ENCODE data around the gene CYLD. TPM values are rescaled to one million over a fixed set of nuclear protein-coding genes. Genes with fewer than 3 reads are reported as not detected.

The CYLD gene
- polyA plus RNA-seq, 3 donors = 18.2 to 25.1 (median 23.0) TPM

- no peak for DNase-seq (ENCODE audit: extremely low read depth in 1 of 11, low read depth in 9 of 11, low spot score in 4 of 11)
Observed at GRCh38 chr16:50708373-50709060, 33.4 kb upstream of the CYLD start.

DNA sequence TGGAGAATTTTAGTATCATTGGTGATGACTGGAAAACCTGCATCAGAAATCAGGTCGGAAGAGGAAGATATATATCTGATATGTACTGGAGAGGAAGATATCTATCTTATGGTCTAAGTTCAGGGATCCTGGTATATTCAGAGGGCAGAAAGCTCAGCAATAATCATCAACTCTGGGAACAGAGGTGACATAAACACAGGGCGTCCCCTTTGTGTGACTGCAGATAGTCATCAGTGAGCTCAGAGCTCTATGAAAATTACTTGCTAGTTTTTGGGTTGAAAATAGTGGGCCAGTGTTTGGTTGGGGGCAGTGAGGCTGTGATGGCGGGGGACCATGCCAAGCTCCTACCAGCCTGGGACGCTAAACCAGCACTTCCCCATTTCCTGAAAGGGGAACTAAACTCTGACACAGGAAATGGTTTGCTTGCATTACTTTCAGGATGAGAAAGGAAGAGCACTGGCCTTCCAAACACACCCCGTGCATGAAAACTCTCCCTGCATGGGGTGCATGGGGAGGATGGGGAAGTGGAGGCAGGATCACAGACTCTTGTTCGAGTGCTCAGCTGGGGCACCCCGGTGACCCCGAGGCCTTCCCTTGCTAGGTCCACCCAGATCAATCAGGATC, 32.7 kb upstream of the CYLD start:
- no peak for DNase-seq (ENCODE audit: extremely low read depth in 1 of 11, low read depth in 9 of 11, low spot score in 4 of 11)

DNA sequence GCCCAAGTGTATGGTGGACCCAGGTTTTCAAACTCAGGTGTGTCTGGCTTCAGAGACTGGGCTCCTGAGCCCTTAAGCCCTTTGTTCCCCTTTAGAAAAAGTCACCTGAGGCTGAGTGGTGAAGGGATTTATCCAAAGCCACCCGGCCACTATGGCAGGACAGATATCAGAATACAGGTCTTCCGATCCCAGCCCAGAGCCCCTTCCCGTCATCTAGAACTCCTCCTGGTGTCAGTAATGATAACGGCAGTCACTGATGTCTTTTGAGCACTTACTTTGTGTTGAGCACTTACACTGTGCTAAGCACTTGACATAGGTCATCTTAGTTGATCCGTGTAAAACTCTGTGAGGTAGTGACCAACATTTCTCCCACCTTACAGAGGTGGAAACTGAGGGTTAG, 31.9 kb upstream of the CYLD start:
- DNase-seq (ENCODE audit: extremely low read depth in 1 of 11, low read depth in 9 of 11, low spot score in 4 of 11) = no peak

DNA sequence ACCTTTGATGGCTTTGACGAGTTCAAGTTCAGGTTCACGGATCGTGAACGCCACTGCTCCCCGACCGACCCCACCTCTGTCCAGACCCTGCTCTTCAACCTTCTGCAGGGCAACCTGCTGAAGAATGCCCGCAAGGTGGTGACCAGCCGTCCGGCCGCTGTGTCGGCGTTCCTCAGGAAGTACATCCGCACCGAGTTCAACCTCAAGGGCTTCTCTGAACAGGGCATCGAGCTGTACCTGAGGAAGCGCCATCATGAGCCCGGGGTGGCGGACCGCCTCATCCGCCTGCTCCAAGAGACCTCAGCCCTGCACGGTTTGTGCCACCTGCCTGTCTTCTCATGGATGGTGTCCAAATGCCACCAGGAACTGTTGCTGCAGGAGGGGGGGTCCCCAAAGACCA, 30.8 kb upstream of the CYLD start:
- DNase-seq (ENCODE audit: extremely low read depth in 1 of 11, low read depth in 9 of 11, low spot score in 4 of 11) = no peak

- DNase-seq (ENCODE audit: extremely low read depth in 1 of 11, low read depth in 9 of 11, low spot score in 4 of 11) = no peak
Observed at GRCh38 chr16:50711862-50712559, 29.9 kb upstream of the CYLD start.

- DNase-seq (ENCODE audit: extremely low read depth in 1 of 11, low read depth in 9 of 11, low spot score in 4 of 11) = no peak
Observed at GRCh38 chr16:50712560-50712898, 29.4 kb upstream of the CYLD start.

DNA sequence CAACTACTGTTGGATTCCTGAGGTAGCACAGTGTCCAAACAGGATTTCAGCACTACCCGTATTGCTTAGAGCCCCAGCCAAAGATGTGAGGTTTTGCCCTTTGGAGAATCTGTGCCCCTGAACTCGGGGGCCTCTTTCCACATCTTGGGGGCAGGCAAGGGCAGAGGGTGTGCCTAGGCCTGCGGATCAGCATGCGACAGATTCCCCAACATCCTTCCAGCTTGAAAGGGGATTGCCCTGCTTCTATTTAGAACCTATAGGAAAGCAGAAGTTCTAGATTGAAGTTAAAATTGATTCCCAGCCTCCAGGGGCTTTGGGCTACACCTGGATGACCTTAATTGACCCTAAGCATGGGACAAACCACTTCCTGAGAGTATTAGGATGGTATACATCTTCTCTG, 28.9 kb upstream of the CYLD start:
- no peak for DNase-seq (ENCODE audit: extremely low read depth in 1 of 11, low read depth in 9 of 11, low spot score in 4 of 11)

- no peak for DNase-seq (ENCODE audit: extremely low read depth in 1 of 11, low read depth in 9 of 11, low spot score in 4 of 11)
Observed at GRCh38 chr16:50717091-50717490, 24.8 kb upstream of the CYLD start.

- no peak for DNase-seq (ENCODE audit: extremely low read depth in 1 of 11, low read depth in 9 of 11, low spot score in 4 of 11)
Observed at GRCh38 chr16:50717494-50717893, 24.4 kb upstream of the CYLD start.

- no peak for DNase-seq (ENCODE audit: extremely low read depth in 1 of 11, low read depth in 9 of 11, low spot score in 4 of 11)
Observed at GRCh38 chr16:50718061-50718760, 23.7 kb upstream of the CYLD start.

- no peak for DNase-seq (ENCODE audit: extremely low read depth in 1 of 11, low read depth in 9 of 11, low spot score in 4 of 11)
Observed at GRCh38 chr16:50718761-50719400, 23.0 kb upstream of the CYLD start.

DNA sequence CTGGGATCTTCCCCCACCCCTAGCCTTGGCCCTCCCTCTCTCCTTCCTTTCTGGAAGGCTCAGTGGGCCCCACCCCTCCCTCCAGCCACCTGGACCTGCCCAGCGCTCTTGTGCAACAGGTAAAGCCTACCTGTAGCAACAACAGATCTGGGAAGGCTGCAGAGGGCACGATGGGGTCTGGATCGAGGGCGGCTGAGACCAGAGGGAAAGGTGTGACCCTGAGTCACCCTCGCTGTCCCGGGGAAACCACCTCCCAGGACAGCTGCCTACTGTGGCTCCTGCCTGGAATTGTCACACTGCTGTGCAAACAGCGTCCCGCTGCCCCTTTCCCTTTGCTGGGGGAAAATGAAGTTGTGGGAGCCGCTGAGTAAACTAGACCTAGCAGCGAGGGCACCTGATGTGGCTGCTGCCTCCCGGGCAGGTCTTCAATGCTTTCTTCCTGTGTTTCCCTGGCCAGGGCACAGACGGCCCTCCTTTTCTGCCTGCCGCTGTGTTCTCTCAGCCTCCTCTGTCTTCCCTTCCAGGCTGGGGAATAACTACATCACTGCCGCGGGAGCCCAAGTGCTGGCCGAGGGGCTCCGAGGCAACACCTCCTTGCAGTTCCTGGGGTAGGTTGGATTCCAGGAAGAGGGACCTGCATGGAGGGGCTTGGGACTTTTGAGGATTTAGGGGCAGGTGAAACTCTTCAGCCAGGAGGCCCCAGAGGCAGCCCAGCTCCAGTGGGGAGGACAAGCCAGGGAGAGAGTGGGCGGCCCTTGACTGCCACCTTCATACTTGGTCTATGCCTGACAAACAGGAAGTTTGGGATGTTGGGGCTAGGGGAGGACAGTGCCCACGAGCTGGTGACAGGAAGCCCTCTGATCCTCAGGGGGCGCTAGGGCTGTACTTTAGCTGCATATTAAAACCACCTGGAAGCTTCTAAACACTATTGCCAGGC, 22.2 kb upstream of the CYLD start:
- no peak for DNase-seq (ENCODE audit: extremely low read depth in 1 of 11, low read depth in 9 of 11, low spot score in 4 of 11)

- DNase-seq (ENCODE audit: extremely low read depth in 1 of 11, low read depth in 9 of 11, low spot score in 4 of 11) = no peak
Observed at GRCh38 chr16:50721549-50722404, 20.1 kb upstream of the CYLD start.

DNA sequence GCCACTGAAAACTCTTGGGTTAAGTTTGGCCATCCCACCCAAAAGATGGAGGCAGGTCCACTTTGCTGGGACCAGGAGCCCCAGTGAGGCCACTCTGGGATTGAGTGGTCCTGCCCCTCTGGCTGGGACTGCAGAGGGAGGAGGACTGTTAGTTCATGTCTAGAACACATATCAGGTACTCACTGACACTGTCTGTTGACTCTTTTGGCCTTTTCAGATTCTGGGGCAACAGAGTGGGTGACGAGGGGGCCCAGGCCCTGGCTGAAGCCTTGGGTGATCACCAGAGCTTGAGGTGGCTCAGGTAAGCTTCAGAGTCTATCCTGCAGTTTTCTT, 19.5 kb upstream of the CYLD start:
- no peak for DNase-seq (ENCODE audit: extremely low read depth in 1 of 11, low read depth in 9 of 11, low spot score in 4 of 11)

DNA sequence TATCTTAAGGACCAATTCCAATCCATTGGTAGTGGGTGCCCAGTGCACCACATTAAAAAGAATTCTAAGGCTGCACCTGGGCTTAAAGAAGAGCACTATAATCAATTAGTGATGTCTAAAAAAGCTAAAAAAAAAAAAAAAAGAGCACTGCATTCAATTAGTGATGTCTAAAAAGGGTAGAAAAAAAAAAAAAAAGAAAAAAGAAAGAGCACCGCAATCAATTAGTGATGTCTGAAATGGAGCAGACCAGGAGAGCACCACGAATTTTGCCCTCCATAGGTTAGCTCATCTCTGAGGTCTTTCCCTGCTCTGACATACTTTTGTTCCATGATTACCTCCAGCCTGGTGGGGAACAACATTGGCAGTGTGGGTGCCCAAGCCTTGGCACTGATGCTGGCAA, 18.9 kb upstream of the CYLD start:
- DNase-seq (ENCODE audit: extremely low read depth in 1 of 11, low read depth in 9 of 11, low spot score in 4 of 11) = no peak

DNA sequence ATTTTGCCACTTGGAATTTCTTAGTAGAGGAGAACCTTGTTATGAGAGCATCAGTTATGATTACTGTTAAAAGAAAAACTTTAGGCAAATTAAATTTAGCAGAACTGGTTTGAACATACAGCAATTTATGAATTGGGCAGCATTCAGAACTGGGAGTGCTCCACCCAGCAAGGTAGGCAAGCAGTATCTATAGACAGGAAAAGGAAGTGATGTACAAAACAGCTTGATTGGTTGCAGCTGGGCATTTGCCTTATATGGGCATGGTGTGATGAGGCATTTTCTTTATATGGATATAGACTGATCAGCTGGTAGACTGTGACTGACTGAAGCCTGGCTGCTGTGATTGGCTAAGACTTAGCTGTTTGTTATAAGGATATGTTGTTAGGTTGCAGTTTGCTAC, 17.6 kb upstream of the CYLD start:
- DNase-seq (ENCODE audit: extremely low read depth in 1 of 11, low read depth in 9 of 11, low spot score in 4 of 11) = no peak

DNA sequence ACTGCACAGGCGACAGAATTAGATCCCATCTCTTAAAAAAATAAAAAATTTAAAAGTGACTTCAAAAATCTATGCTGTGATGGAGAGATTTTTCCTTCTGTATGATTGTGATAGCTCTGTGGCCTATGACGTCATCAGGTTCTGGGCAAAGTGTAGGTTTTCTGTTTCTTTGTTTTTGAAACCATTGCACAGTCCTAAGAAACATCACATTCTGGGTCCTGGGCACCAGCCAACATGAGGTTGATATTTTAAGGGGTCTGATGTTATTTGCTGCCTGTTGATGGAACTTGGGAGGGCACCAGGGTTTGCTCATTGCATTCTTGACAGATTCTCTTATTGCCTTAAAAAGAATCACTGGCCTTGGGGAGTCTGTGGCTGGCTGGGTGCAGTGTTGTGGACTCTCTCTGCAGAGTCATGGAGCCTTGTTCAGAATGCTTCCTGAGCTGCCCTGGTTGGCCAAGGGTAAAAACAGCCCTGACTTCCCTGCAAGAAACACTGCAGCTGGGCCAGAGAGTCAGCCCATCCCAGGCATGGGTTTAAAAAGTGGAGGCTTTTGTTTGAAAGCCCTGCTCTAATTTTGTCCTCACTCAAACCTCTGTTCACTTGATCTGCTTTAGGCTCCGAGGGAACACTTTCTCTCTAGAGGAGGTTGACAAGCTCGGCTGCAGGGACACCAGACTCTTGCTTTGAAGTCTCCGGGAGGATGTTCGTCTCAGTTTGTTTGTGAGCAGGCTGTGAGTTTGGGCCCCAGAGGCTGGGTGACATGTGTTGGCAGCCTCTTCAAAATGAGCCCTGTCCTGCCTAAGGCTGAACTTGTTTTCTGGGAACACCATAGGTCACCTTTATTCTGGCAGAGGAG, 10.5 kb upstream of the CYLD start:
- no peak for DNase-seq (ENCODE audit: extremely low read depth in 1 of 11, low read depth in 9 of 11, low spot score in 4 of 11)

All from renal cortex interstitium (tissue), 11 donors.